Measurements from ENCODE around the gene MYADML2.

DNA sequence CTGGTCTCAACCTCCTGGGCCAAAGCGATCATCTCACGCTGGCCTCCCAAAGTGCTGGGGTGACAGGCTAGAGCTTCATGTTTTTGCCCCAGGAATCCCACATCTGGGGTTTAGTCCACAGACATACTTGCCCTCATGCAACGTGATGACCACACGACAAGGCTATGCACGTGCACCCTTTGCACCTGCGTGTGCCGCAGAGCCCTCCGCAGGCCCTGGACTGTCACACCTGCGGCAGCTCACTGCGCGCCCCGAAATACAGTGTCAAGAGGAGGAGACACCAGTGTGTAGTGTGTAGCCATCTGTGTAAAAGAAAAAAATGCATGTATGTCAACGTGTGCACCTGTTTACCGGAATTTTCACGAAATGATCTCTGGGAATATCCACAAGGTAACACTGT is 3.5 kb upstream of the MYADML2 start:
- TF ChIP-seq SIN3A (IDR thresholded peaks at IDR 0.05; ENCODE audit: borderline replicate concordance, insufficient read depth, low read length): no peak
- no peak for TF ChIP-seq POLR2AphosphoS5 (IDR thresholded peaks at IDR 0.05; ENCODE audit: low read depth, low read length)
- TF ChIP-seq, protein P1, sequence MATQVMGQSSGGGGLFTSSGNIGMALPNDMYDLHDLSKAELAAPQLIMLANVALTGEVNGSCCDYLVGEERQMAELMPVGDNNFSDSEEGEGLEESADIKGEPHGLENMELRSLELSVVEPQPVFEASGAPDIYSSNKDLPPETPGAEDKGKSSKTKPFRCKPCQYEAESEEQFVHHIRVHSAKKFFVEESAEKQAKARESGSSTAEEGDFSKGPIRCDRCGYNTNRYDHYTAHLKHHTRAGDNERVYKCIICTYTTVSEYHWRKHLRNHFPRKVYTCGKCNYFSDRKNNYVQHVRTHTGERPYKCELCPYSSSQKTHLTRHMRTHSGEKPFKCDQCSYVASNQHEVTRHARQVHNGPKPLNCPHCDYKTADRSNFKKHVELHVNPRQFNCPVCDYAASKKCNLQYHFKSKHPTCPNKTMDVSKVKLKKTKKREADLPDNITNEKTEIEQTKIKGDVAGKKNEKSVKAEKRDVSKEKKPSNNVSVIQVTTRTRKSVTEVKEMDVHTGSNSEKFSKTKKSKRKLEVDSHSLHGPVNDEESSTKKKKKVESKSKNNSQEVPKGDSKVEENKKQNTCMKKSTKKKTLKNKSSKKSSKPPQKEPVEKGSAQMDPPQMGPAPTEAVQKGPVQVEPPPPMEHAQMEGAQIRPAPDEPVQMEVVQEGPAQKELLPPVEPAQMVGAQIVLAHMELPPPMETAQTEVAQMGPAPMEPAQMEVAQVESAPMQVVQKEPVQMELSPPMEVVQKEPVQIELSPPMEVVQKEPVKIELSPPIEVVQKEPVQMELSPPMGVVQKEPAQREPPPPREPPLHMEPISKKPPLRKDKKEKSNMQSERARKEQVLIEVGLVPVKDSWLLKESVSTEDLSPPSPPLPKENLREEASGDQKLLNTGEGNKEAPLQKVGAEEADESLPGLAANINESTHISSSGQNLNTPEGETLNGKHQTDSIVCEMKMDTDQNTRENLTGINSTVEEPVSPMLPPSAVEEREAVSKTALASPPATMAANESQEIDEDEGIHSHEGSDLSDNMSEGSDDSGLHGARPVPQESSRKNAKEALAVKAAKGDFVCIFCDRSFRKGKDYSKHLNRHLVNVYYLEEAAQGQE (IDR thresholded peaks at IDR 0.05; ENCODE audit: insufficient read depth in 1 of 2, low read depth in 2 of 2, low read length in 2 of 2): no peak
- no peak for TF ChIP-seq TAF1 (IDR thresholded peaks at IDR 0.05; ENCODE audit: borderline replicate concordance, insufficient read depth, low read length)
- no peak for TF ChIP-seq FOXP2 (optimal IDR thresholded peaks at IDR 0.05; ENCODE audit: borderline replicate concordance, extremely low read depth, extremely low read length, insufficient read depth)

Data from PFSK-1 (cell line).